IMR-90 (cell line): ENCODE measurements around the gene ADPRHL1. TPM values are rescaled to one million over a fixed set of nuclear protein-coding genes. Genes with fewer than 3 reads are reported as not detected.

Experiments used
- ATAC-seq: fragments of 200-7000 bp; cut with Tn5 transposase; 2 replicates; pipeline ENCODE4 v1.9.1; 2020; ENCODE audit warnings: low read depth, mild to moderate bottlenecking, moderate library complexity
- BruUV-seq: library from RNA; stranded (reverse); fragments of 400-500 nt; replicated peaks from 2 replicates; lab custom pipeline; 2021; lab: Mats Ljungman, UMichigan
- CTCF ChIA-PET: fragments of 300-600 bp; formaldehyde crosslinking; extraction: SDS; loops from one replicate; lab custom pipeline; 2021; ENCODE audit warnings: antibody characterized with exemption; lab: Yijun Ruan, JAX
- POLR2A ChIA-PET: fragments of 300-600 bp; sonication (Branson Sonifier 250); formaldehyde crosslinking; loops from one replicate; lab custom pipeline; 2022; ENCODE audit warnings: antibody characterized with exemption; ENCODE audit not compliant: unreplicated experiment; lab: Charles Lee
- DNase-seq: peaks from one replicate; pipeline ENCODE4 v3.0.0; 2013
- H2AFZ ChIP-seq: replicated peaks from 2 replicates; pipeline ENCODE3; 2013; ENCODE audit warnings: low read length, mild to moderate bottlenecking; ENCODE audit not compliant: poor library complexity
- H2AK5ac ChIP-seq: 2 replicates; pipeline ENCODE4 v1.6.1; 2013; ENCODE audit warnings: low read depth, low read length, inconsistent platforms
- H2AK9ac ChIP-seq: replicated peaks from 2 replicates; pipeline ENCODE3; 2013; ENCODE audit warnings: mild to moderate bottlenecking, low read depth, low read length, moderate library complexity; ENCODE audit not compliant: poor library complexity
- H2BK120ac ChIP-seq: 2 replicates; pipeline ENCODE4 v1.6.1; 2013; ENCODE audit warnings: low read depth, low read length, inconsistent platforms
- H2BK15ac ChIP-seq: 3 replicates; pipeline ENCODE4 v1.6.1; 2013; ENCODE audit warnings: low read depth, low read length, inconsistent platforms
- H2BK20ac ChIP-seq: 2 replicates; pipeline ENCODE4 v1.6.1; 2013; ENCODE audit warnings: low read depth, mild to moderate bottlenecking, inconsistent platforms, low read length, moderate library complexity
- H2BK5ac ChIP-seq: 2 replicates; pipeline ENCODE4 v1.6.1; 2013; ENCODE audit warnings: mild to moderate bottlenecking, low read depth, low read length, inconsistent platforms; ENCODE audit not compliant: poor library complexity, severe bottlenecking
- H3K14ac ChIP-seq: replicated peaks from 2 replicates; pipeline ENCODE4 v1.6.1; 2013; ENCODE audit warnings: low read depth, low read length, inconsistent platforms
- H3K18ac ChIP-seq: 2 replicates; pipeline ENCODE4 v1.6.1; 2013; ENCODE audit warnings: low read depth, low read length, control low read depth
- H3K23ac ChIP-seq: 2 replicates; pipeline ENCODE4 v1.6.1; 2013; ENCODE audit warnings: low read depth, low read length, inconsistent platforms
- H3K27ac ChIP-seq: 2 replicates; pipeline ENCODE4 v1.5.1; 2013; ENCODE audit warnings: mild to moderate bottlenecking, control low read depth, low read length; ENCODE audit not compliant: insufficient read depth
- H3K27me3 ChIP-seq: 2 replicates; pipeline ENCODE4 v1.6.1; 2013; ENCODE audit warnings: low read length; ENCODE audit not compliant: control insufficient read depth, insufficient read depth
- H3K36me3 ChIP-seq: 2 replicates; pipeline ENCODE4 v1.6.1; 2013; ENCODE audit warnings: low read length, mixed read lengths; ENCODE audit not compliant: control insufficient read depth, insufficient read depth
- H3K4ac ChIP-seq: 2 replicates; pipeline ENCODE4 v1.6.1; 2013; ENCODE audit warnings: low read depth, low read length, inconsistent platforms
- H3K4me1 ChIP-seq: 2 replicates; pipeline ENCODE4 v1.6.1; 2013; ENCODE audit warnings: low read length, mixed read lengths; ENCODE audit not compliant: control insufficient read depth, insufficient read depth
- H3K4me2 ChIP-seq: 2 replicates; pipeline ENCODE4 v1.6.1; 2013; ENCODE audit warnings: low read depth, mild to moderate bottlenecking, control low read depth, low read length, moderate library complexity
- H3K4me3 ChIP-seq: 2 replicates; pipeline ENCODE4 v1.5.1; 2013; ENCODE audit warnings: low read depth, mild to moderate bottlenecking, control low read depth, low read length, moderate library complexity; ENCODE audit not compliant: insufficient read depth
- H3K56ac ChIP-seq: 2 replicates; pipeline ENCODE4 v1.6.1; 2013; ENCODE audit warnings: low read length, inconsistent platforms; ENCODE audit not compliant: insufficient read depth; ENCODE audit errors: extremely low read depth
- H3K79me1 ChIP-seq, 2 experiments: 2 replicates each; pipeline ENCODE4 v1.6.1; 2013; ENCODE audit warnings: low read length in 2 of 2, inconsistent platforms in 1 of 2, low read depth in 1 of 2
- H3K9ac ChIP-seq: 2 replicates; pipeline ENCODE4 v1.6.1; 2013; ENCODE audit warnings: low read depth, low read length, control low read depth
- H3K9me1 ChIP-seq: 2 replicates; pipeline ENCODE4 v1.6.1; 2013; ENCODE audit warnings: low read length, inconsistent platforms; ENCODE audit not compliant: insufficient read depth
- H3K9me3 ChIP-seq: 2 replicates; pipeline ENCODE4 v1.6.1; 2013; ENCODE audit warnings: low read length; ENCODE audit not compliant: control insufficient read depth, insufficient read depth
- H4K20me1 ChIP-seq: 2 replicates; pipeline ENCODE4 v1.6.1; 2013; ENCODE audit warnings: low read length, inconsistent platforms; ENCODE audit not compliant: insufficient read depth
- H4K5ac ChIP-seq: 2 replicates; pipeline ENCODE4 v1.6.1; 2013; ENCODE audit warnings: mild to moderate bottlenecking, low read depth, low read length, control low read depth
- H4K8ac ChIP-seq, 2 experiments: 2 replicates each; pipeline ENCODE4 v1.6.1; 2013; ENCODE audit warnings: low read depth in 2 of 2, low read length in 2 of 2, control low read depth in 1 of 2, inconsistent platforms in 1 of 2
- H4K91ac ChIP-seq: 2 replicates; pipeline ENCODE4 v1.6.1; 2013; ENCODE audit warnings: low read depth, low read length, inconsistent platforms; ENCODE audit not compliant: insufficient read depth
- CHD1 ChIP-seq: IDR thresholded peaks from 2 replicates; pipeline ENCODE4 v1.6.1; 2012; ENCODE audit warnings: low read depth, low read length, improper control_type of control experiment
- CTCF ChIP-seq: conservative IDR thresholded peaks from 2 replicates; pipeline ENCODE4 v1.5.1; 2012; ENCODE audit warnings: mild to moderate bottlenecking, low read depth, low read length, improper control_type of control experiment
- ELK1 ChIP-seq: fragments of 150-350 bp; IDR thresholded peaks from 2 replicates; pipeline ENCODE4 v1.6.1; 2016; ENCODE audit warnings: low read depth, mild to moderate bottlenecking, low read length, moderate library complexity, borderline replicate concordance
- FOS ChIP-seq: fragments of 150-350 bp; IDR thresholded peaks from 2 replicates; pipeline ENCODE4 v1.6.1; 2016; ENCODE audit warnings: low read depth, low read length
- MAFK ChIP-seq: IDR thresholded peaks from 2 replicates; pipeline ENCODE4 v1.6.1; 2012; ENCODE audit warnings: low read depth, low read length, improper control_type of control experiment
- NFE2L2 ChIP-seq: fragments of 150-350 bp; IDR thresholded peaks from 2 replicates; pipeline ENCODE4 v1.6.1; 2016; ENCODE audit warnings: low read depth, mild to moderate bottlenecking, low read length
- RAD21 ChIP-seq: IDR thresholded peaks from 2 replicates; pipeline ENCODE4 v1.6.1; 2012; ENCODE audit warnings: low read length, improper control_type of control experiment
- RCOR1 ChIP-seq: IDR thresholded peaks from 2 replicates; pipeline ENCODE4 v1.6.1; 2012; ENCODE audit warnings: mild to moderate bottlenecking, low read length, improper control_type of control experiment; ENCODE audit not compliant: insufficient replicate concordance
- SMC3 ChIP-seq: fragments of 150-350 bp; IDR thresholded peaks from 2 replicates; pipeline ENCODE4 v1.6.1; 2016; ENCODE audit warnings: low read depth, mild to moderate bottlenecking, antibody characterized with exemption, low read length, moderate library complexity
- USF2 ChIP-seq: fragments of 150-350 bp; IDR thresholded peaks from 2 replicates; pipeline ENCODE4 v1.6.1; 2017; ENCODE audit warnings: mild to moderate bottlenecking, antibody characterized with exemption, low read length, low read depth
- WGBS, 2 experiments: methylation state at CpG; one replicate each; pipeline versions ENCODE4 v1.1.5 to v1.1.7; 2013; ENCODE audit warnings: missing lambda C conversion rate in 2 of 2; ENCODE audit not compliant: insufficient read length in 1 of 2; ENCODE audit errors: extremely low coverage in 2 of 2; 5-methylcytosine and 5-hydroxymethylcytosine counted together
- dilution Hi-C: fragments of 300-500 bp; cut with HindIII; formaldehyde crosslinking; loops from one replicate; pipeline ENCODE4 v1.14.3; 2018; ENCODE audit warnings: low sequenced_read_pairs; ENCODE audit not compliant: unreplicated experiment
- in situ Hi-C: fragments of 300-500 bp; cut with MboI; formaldehyde crosslinking; loops from 3 replicates; pipeline ENCODE4 v1.14.3; 2019; ENCODE audit warnings: low sequenced_read_pairs, inconsistent platforms, mixed read lengths
- intact Hi-C: fragments of 100-400 bp; cut with micrococcal nuclease; formaldehyde crosslinking; loops from 2 replicates; pipeline ENCODE4 v1.10.0; 2022
- polyA plus RNA-seq, 3 experiments: library from polyadenylated mRNA; depleted of rRNA; stranded (reverse); fragments of >200 nt; gene quantifications; 2 replicates each; pipeline ENCODE4 v1.2.3, GENCODE V29; 2012; ENCODE audit warnings: low replicate concordance in 1 of 3
- total RNA-seq: library from RNA; depleted of rRNA; stranded (reverse); fragments of >200 nt; gene quantifications from 2 replicates; pipeline ENCODE4 v1.2.3, GENCODE V29; 2012

ADPRHL1 gene
- total and polyA plus RNA-seq, 2 of the 4 experiments (the other 2 are of a cell fraction) = 0.36 to 0.67 TPM

GRCh38 chr13:113454936-113455335 is 1.6 kb upstream of the ADPRHL1 start:
- Histone ChIP-seq H2AK9ac (no peak overlapping the region), H3K9ac (no peak overlapping the region), H3K27ac (no peak overlapping the region), H2BK15ac (no peak overlapping the region), H3K18ac (no peak overlapping the region), H4K91ac (no peak overlapping the region), H3K27me3 (no peaks in the 10 kb centered on the region), H2BK5ac (no peak overlapping the region), H3K4ac (no peak overlapping the region), H3K9me3 (no peaks in the 10 kb centered on the region), H2BK20ac (no peak overlapping the region), H3K14ac (no peak overlapping the region), H3K56ac (no peak overlapping the region), H3K23ac (no peak overlapping the region), H3K4me1 (peaks cover 2% of the 10 kb centered on the region; the same call in 1 of the 2 replicates), H4K5ac (no peak overlapping the region), H2AFZ (no peak overlapping the region), H4K20me1 (no peaks in the 10 kb centered on the region), H3K36me3 (peaks cover 42% of the 10 kb centered on the region), H3K4me2 (no peak overlapping the region), H3K79me1 (peaks cover 0 to 4% of the 10 kb centered on the region in 2 experiments; a peak in 2 of 4 replicates), H2AK5ac (no peak overlapping the region), H3K9me1 (no peaks in the 10 kb centered on the region), H3K4me3 (no peak overlapping the region), H2BK120ac (no peak overlapping the region), H4K8ac (no peak overlapping the region)
- no TSS peak for BruUV-seq
- dilution Hi-C loops = no loop called here
- in situ Hi-C loops = no loop called here
- ATAC-seq (no peak), DNase-seq (no peak)
- WGBS, 2 experiments = 99% methylated on average over 8 of the region's 13 CpGs; no CpG with 5 or more reads in 1 of the 2 experiments
- ChIA-PET CTCF (no interaction called here), POLR2A (no interaction called here)
- no peak for TF ChIP-seq FOS
- no peak for TF ChIP-seq CHD1
- no peak for TF ChIP-seq RCOR1
- no peak for TF ChIP-seq RAD21
- no peak for TF ChIP-seq USF2
- no peak for TF ChIP-seq MAFK
- no peak for TF ChIP-seq NFE2L2
- TF ChIP-seq SMC3 = no peak
- no peak for TF ChIP-seq CTCF
- TF ChIP-seq ELK1 = no peak
- intact Hi-C loops = no loop called here
